HEK293 (cell line): ENCODE measurements around the gene PRKACB.

Experiments
- CTCF ChIA-PET: fragments of 350-600 bp; formaldehyde crosslinking; extraction: SDS; loops from one replicate; lab custom pipeline; 2021; ENCODE audit warnings: antibody characterized with exemption; lab: Yijun Ruan, JAX
- POLR2A ChIA-PET: fragments of 300-600 bp; formaldehyde crosslinking; extraction: SDS; loops from one replicate; lab custom pipeline; 2020; ENCODE audit warnings: antibody characterized with exemption, inconsistent platforms; lab: Yijun Ruan, JAX
- H3K27ac ChIP-seq: fragments of 200-500 bp; sonication (Bioruptor generic); 2 replicates; pipeline ENCODE4 v1.5.1; 2014; ENCODE audit warnings: low read depth, low read length, control low read depth, inconsistent platforms; ENCODE audit errors: extremely low read depth
- H3K36me3 ChIP-seq, 2 experiments: fragments of 200-500 bp in 1 of 2; sonication (Bioruptor generic) in 1 of 2; 1 replicate in 1 of 2; 2 replicates in 1 of 2; pipeline ENCODE4 v1.5.1; 2014 to 2017; ENCODE audit warnings: inconsistent platforms in 2 of 2, low read length in 2 of 2; ENCODE audit not compliant: control insufficient read depth in 2 of 2, insufficient read depth in 1 of 2
- H3K4me1 ChIP-seq: fragments of 200-500 bp; sonication (Bioruptor generic); 2 replicates; pipeline ENCODE4 v1.5.1; 2014; ENCODE audit warnings: mild to moderate bottlenecking, low read length, inconsistent platforms; ENCODE audit not compliant: control insufficient read depth, insufficient read depth
- H3K4me3 ChIP-seq: 2 replicates; pipeline ENCODE4 v1.5.1; 2011; ENCODE audit warnings: low read depth, mild to moderate bottlenecking, control low read depth, low read length, moderate library complexity
- H3K9me3 ChIP-seq: fragments of 200-500 bp; sonication (Bioruptor generic); 2 replicates; pipeline ENCODE4 v1.5.1; 2014; ENCODE audit warnings: low read depth, low read length, inconsistent platforms; ENCODE audit not compliant: control insufficient read depth, insufficient read depth
- ATF2 ChIP-seq: fragments of 450-650 bp; formaldehyde crosslinking; IDR thresholded peaks from 2 replicates; pipeline ENCODE4 v1.5.1; 2016; ENCODE audit warnings: missing biosample characterization, missing genetic modification characterization, low read depth
- IKZF3 ChIP-seq: fragments of 450-650 bp; IDR thresholded peaks from 2 replicates; pipeline ENCODE4 v1.5.0; 2018; ENCODE audit warnings: missing biosample characterization, mild to moderate bottlenecking, missing genetic modification characterization, moderate library complexity
- KLF10 ChIP-seq: fragments of 450-650 bp; IDR thresholded peaks from 2 replicates; pipeline ENCODE4 v1.5.1; 2018; ENCODE audit warnings: missing biosample characterization, mild to moderate bottlenecking, missing genetic modification characterization
- OVOL3 ChIP-seq: fragments of 450-650 bp; formaldehyde crosslinking; IDR thresholded peaks from 2 replicates; pipeline ENCODE4 v1.5.1; 2016; ENCODE audit warnings: missing biosample characterization, missing genetic modification characterization
- PBX3 ChIP-seq: sonication (generic); formaldehyde crosslinking; IDR thresholded peaks from 2 replicates; pipeline ENCODE4 v1.8.1; 2022; ENCODE audit warnings: mild to moderate bottlenecking, moderate library complexity, missing genetic modification reagents
- PRDM6 ChIP-seq: fragments of 450-650 bp; formaldehyde crosslinking; IDR thresholded peaks from 2 replicates; pipeline ENCODE4 v1.5.1; 2017; ENCODE audit warnings: missing biosample characterization, missing genetic modification characterization
- SP3 ChIP-seq: fragments of 450-650 bp; formaldehyde crosslinking; IDR thresholded peaks from 2 replicates; pipeline ENCODE4 v1.5.1; 2016; ENCODE audit warnings: missing biosample characterization, missing genetic modification characterization
- ZBTB17 ChIP-seq: fragments of 450-650 bp; formaldehyde crosslinking; IDR thresholded peaks from 2 replicates; pipeline ENCODE4 v1.5.1; 2016; ENCODE audit warnings: missing biosample characterization, missing genetic modification characterization
- ZNF2 ChIP-seq: fragments of 450-650 bp; formaldehyde crosslinking; IDR thresholded peaks from 2 replicates; pipeline ENCODE4 v1.5.1; 2016; ENCODE audit warnings: missing biosample characterization, missing genetic modification characterization
- ZNF223 ChIP-seq: fragments of 450-650 bp; formaldehyde crosslinking; IDR thresholded peaks from 2 replicates; pipeline ENCODE4 v1.5.1; 2016; ENCODE audit warnings: missing biosample characterization, missing genetic modification characterization
- ZNF23 ChIP-seq: fragments of 450-650 bp; formaldehyde crosslinking; IDR thresholded peaks from 2 replicates; pipeline ENCODE4 v1.5.1; 2016; ENCODE audit warnings: missing biosample characterization, missing genetic modification characterization, borderline replicate concordance
- ZNF404 ChIP-seq: fragments of 450-650 bp; formaldehyde crosslinking; IDR thresholded peaks from 2 replicates; pipeline ENCODE4 v1.5.1; 2017; ENCODE audit warnings: missing biosample characterization, missing genetic modification characterization
- ZNF701 ChIP-seq: fragments of 450-650 bp; formaldehyde crosslinking; IDR thresholded peaks from 2 replicates; pipeline ENCODE4 v1.5.1; 2016; ENCODE audit warnings: missing biosample characterization, missing genetic modification characterization
- ZNF792 ChIP-seq: fragments of 450-650 bp; formaldehyde crosslinking; IDR thresholded peaks from 2 replicates; pipeline ENCODE4 v1.5.1; 2016; ENCODE audit warnings: missing biosample characterization, missing genetic modification characterization
- TF ChIP-seq, protein P1 (sequence below): fragments of 450-650 bp; formaldehyde crosslinking; IDR thresholded peaks from 2 replicates; pipeline ENCODE4 v1.5.1; 2017; ENCODE audit warnings: missing biosample characterization, missing genetic modification characterization
- TF ChIP-seq, protein P2 (sequence below): fragments of 450-650 bp; formaldehyde crosslinking; IDR thresholded peaks from 2 replicates; pipeline ENCODE4 v1.5.1; 2017; ENCODE audit warnings: missing biosample characterization, missing genetic modification characterization
- TF ChIP-seq, protein P3 (sequence below): fragments of 450-650 bp; formaldehyde crosslinking; IDR thresholded peaks from 2 replicates; pipeline ENCODE4 v1.5.1; 2016; ENCODE audit warnings: missing biosample characterization, missing genetic modification characterization
- TF ChIP-seq, protein P4 (sequence below): fragments of 450-650 bp; formaldehyde crosslinking; IDR thresholded peaks from 2 replicates; pipeline ENCODE4 v1.5.1; 2016; ENCODE audit warnings: missing biosample characterization, missing genetic modification characterization

PRKACB gene

DNA sequence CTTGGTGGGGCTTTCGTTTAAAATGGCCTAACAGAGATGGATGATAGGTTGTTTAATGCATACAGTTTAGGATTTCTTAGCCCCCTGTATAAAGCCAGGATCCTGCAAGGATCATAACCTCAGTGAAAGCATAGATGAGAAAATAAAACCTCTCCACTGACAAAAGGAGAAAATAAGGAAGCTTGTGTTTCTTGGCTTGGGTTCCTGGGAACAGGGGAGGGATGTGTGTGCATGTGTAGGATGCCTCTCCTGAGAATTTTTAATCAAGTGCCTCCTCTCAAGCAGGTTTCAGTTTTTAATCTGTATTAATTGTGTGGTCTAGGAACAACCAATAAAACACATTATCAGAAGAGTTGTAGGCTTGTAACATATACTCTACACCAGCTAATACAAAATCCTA is 26.1 kb downstream of the PRKACB start (continued):
- TF ChIP-seq PBX3 (CRISPR knock-in tag), result no peak
- TF ChIP-seq SP3, result no peak

GRCh38 chr1:84171481-84171880 is 27.4 kb downstream of the PRKACB start:
- POLR2A ChIA-PET, result no interaction called here

DNA sequence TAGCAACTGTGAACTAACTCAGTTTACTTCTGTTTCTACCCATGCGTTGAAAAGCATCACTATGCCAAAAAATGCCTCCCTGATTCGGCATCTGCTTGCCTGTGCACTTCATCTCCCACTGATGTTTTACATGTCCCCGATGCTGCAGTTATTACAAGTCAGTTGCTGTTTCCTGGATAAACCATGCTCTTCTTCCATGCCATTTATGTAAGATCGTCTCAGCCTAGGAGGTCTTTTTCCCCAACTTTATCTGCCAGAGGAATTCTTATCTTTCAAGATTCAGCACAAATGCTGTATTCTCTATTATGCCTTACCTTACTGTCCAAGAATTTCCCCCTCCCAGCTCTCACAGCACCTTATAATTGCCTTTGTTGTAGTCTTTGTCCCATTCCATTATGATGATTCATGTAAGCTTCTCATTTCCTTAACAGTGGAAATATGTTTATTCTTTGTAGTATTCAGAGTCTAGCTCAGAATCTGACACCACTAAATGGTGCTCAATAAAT is 30.0 kb downstream of the PRKACB start:
- CTCF ChIA-PET, result interaction anchor here (0.6 kb wide), 1 partner anchor 33 kb away, joined by 3 read pairs; no protein-coding TSS in a partner anchor
- Histone ChIP-seq H3K27ac (no peak overlapping the region), H3K36me3 (no peaks in the 10 kb centered on the region), H3K4me1 (no peaks in the 10 kb centered on the region), H3K4me3 (peak overlapping the region; percentile 23), H3K9me3 (no peaks in the 10 kb centered on the region)
- POLR2A ChIA-PET, result no interaction called here
- TF ChIP-seq, protein P1, sequence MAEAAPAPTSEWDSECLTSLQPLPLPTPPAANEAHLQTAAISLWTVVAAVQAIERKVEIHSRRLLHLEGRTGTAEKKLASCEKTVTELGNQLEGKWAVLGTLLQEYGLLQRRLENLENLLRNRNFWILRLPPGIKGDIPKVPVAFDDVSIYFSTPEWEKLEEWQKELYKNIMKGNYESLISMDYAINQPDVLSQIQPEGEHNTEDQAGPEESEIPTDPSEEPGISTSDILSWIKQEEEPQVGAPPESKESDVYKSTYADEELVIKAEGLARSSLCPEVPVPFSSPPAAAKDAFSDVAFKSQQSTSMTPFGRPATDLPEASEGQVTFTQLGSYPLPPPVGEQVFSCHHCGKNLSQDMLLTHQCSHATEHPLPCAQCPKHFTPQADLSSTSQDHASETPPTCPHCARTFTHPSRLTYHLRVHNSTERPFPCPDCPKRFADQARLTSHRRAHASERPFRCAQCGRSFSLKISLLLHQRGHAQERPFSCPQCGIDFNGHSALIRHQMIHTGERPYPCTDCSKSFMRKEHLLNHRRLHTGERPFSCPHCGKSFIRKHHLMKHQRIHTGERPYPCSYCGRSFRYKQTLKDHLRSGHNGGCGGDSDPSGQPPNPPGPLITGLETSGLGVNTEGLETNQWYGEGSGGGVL, result peak; percentile 33; the same call in 1 of the 2 replicates
- no peak for TF ChIP-seq ZNF223 (tag by site-specific recombination)
- TF ChIP-seq ZNF404 (tag by site-specific recombination), result no peak
- no peak for TF ChIP-seq OVOL3 (tag by site-specific recombination)
- TF ChIP-seq ZNF23, result no peak
- TF ChIP-seq IKZF3, result no peak
- TF ChIP-seq, protein P2, sequence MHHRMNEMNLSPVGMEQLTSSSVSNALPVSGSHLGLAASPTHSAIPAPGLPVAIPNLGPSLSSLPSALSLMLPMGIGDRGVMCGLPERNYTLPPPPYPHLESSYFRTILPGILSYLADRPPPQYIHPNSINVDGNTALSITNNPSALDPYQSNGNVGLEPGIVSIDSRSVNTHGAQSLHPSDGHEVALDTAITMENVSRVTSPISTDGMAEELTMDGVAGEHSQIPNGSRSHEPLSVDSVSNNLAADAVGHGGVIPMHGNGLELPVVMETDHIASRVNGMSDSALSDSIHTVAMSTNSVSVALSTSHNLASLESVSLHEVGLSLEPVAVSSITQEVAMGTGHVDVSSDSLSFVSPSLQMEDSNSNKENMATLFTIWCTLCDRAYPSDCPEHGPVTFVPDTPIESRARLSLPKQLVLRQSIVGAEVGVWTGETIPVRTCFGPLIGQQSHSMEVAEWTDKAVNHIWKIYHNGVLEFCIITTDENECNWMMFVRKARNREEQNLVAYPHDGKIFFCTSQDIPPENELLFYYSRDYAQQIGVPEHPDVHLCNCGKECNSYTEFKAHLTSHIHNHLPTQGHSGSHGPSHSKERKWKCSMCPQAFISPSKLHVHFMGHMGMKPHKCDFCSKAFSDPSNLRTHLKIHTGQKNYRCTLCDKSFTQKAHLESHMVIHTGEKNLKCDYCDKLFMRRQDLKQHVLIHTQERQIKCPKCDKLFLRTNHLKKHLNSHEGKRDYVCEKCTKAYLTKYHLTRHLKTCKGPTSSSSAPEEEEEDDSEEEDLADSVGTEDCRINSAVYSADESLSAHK (tag by site-specific recombination), result no peak
- TF ChIP-seq ZBTB17, result peak; percentile 14; the same call in 1 of the 2 replicates

More at GRCh38 chr1:84171481-84171880, 27.4 kb downstream of the PRKACB start:
- Histone ChIP-seq H3K36me3 (no peaks in the 10 kb centered on the region), H3K4me1 (no peaks in the 10 kb centered on the region), H3K4me3 (no peak overlapping the region), H3K9me3 (no peaks in the 10 kb centered on the region), H3K27ac (no peak overlapping the region)
- CTCF ChIA-PET, result no interaction called here
- TF ChIP-seq, protein P3, sequence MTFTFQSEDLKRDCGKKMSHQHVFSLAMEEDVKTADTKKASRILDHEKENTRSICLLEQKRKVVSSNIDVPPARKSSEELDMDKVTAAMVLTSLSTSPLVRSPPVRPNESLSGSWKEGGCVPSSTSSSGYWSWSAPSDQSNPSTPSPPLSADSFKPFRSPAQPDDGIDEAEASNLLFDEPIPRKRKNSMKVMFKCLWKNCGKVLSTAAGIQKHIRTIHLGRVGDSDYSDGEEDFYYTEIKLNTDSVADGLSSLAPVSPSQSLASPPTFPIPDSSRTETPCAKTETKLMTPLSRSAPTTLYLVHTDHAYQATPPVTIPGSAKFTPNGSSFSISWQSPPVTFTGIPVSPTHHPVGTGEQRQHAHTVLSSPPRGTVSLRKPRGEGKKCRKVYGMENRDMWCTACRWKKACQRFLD, result no peak
- TF ChIP-seq, protein P4, sequence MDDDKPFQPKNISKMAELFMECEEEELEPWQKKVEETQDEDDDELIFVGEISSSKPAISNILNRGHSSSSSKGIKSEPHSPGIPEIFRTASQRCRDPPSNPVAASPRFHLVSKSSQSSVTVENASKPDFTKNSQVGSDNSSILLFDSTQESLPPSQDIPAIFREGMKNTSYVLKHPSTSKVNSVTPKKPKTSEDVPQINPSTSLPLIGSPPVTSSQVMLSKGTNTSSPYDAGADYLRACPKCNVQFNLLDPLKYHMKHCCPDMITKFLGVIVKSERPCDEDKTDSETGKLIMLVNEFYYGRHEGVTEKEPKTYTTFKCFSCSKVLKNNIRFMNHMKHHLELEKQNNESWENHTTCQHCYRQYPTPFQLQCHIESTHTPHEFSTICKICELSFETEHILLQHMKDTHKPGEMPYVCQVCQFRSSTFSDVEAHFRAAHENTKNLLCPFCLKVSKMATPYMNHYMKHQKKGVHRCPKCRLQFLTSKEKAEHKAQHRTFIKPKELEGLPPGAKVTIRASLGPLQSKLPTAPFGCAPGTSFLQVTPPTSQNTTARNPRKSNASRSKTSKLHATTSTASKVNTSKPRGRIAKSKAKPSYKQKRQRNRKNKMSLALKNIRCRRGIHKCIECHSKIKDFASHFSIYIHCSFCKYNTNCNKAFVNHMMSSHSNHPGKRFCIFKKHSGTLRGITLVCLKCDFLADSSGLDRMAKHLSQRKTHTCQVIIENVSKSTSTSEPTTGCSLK (tag by site-specific recombination), result no peak
- TF ChIP-seq ZNF792 (no peak), ZNF2 (tag by site-specific recombination) (no peak), KLF10 (no peak), PRDM6 (no peak), ZNF701 (no peak), ATF2 (tag by site-specific recombination) (no peak), ZNF404 (tag by site-specific recombination) (no peak)
